ENCODE measurements around the gene CNTFR.

- TF ChIP-seq CTCF (IDR thresholded peaks at IDR 0.05): no peak
- TF ChIP-seq EZH2 (IDR thresholded peaks at IDR 0.05): no peak
- no peak for TF ChIP-seq EZH2phosphoT487 (IDR thresholded peaks at IDR 0.05)
Measured at GRCh38 chr9:34522971-34523797, 66.3 kb downstream of the CNTFR start, which contains the start of gene ENHO.

Measured in neural progenitor cell (in vitro differentiated cells).